SJCRH30 (cell line): Measurements from ENCODE around the gene RAB33A. TPM values are rescaled to one million over a fixed set of nuclear protein-coding genes. Genes with fewer than 3 reads are reported as not detected.

Experiments
- total RNA-seq: library from RNA; depleted of rRNA; stranded (reverse); fragments of >200 nt; shearing (Covaris generic); gene quantifications from 2 replicates; pipeline ENCODE4 v1.2.3, GENCODE V29; 2014; rRNA removed

RAB33A gene
- total RNA-seq, 1 experiment from 2014 or later, result 0.34 TPM

Other genes with a start within 250 kb of the RAB33A start
- gene BCORL1, start 189.3 kb upstream of the RAB33A start, total RNA-seq, result 5.1 and 5.6 TPM in 2 replicates
- 5.3 and 5.5 TPM in 2 replicates for gene ELF4, start 61.5 kb upstream of the RAB33A start, total RNA-seq
- gene AIFM1, start 6.1 kb upstream of the RAB33A start, total RNA-seq, result 42.9 and 46.9 TPM in 2 replicates
- gene ZNF280C, start 96.9 kb downstream of the RAB33A start, total RNA-seq, result 13.6 and 16.5 TPM in 2 replicates
- gene SLC25A14, start 168.0 kb downstream of the RAB33A start, total RNA-seq, result 13.9 and 17.8 TPM in 2 replicates
- gene GPR119, start 213.7 kb downstream of the RAB33A start, total RNA-seq, result not detected in 2 replicates
- gene RBMX2, start 230.0 kb downstream of the RAB33A start, total RNA-seq, result 30.2 and 30.6 TPM in 2 replicates